ENCODE measurements around the gene IL15RA.
"Not testable (repeated sequence)": the region's sequence is repeated elsewhere in the genome, so short reads cannot be mapped to it uniquely, and the experiment has no call there.

The IL15RA gene

GRCh38 chr10:5968681-5969453, 8.5 kb downstream of the IL15RA start:
- no peak for DNase-seq (ENCODE audit: low read depth)

- no peak for DNase-seq (ENCODE audit: low read depth)
Measured at GRCh38 chr10:5968037-5968680, 9.2 kb downstream of the IL15RA start.

- DNase-seq (ENCODE audit: low read depth): no peak
Measured at GRCh38 chr10:5965266-5965665, 12.1 kb downstream of the IL15RA start.

GRCh38 chr10:5964736-5965135, 12.6 kb downstream of the IL15RA start:
- no peak for DNase-seq (ENCODE audit: low read depth)

GRCh38 chr10:5963591-5963990, 13.8 kb downstream of the IL15RA start:
- no peak for DNase-seq (ENCODE audit: low read depth)

- no peak for DNase-seq (ENCODE audit: low read depth)
Measured at GRCh38 chr10:5963071-5963470, 14.3 kb downstream of the IL15RA start.

GRCh38 chr10:5962358-5962940, 14.9 kb downstream of the IL15RA start:
- not testable (repeated sequence) for DNase-seq (ENCODE audit: low read depth)

GRCh38 chr10:5961405-5962100, 15.8 kb downstream of the IL15RA start:
- DNase-seq (ENCODE audit: low read depth): no peak

- DNase-seq (ENCODE audit: low read depth): not testable (repeated sequence)
Measured at GRCh38 chr10:5960973-5961275, 16.4 kb downstream of the IL15RA start.

- no peak for DNase-seq (ENCODE audit: low read depth)
Measured at GRCh38 chr10:5960070-5960972, 17.0 kb downstream of the IL15RA start.

- no peak for DNase-seq (ENCODE audit: low read depth)
Measured at GRCh38 chr10:5959581-5960069, 17.7 kb downstream of the IL15RA start.

GRCh38 chr10:5959142-5959541, 18.2 kb downstream of the IL15RA start:
- no peak for DNase-seq (ENCODE audit: low read depth)

GRCh38 chr10:5958675-5959074, 18.7 kb downstream of the IL15RA start:
- DNase-seq (ENCODE audit: low read depth): no peak

GRCh38 chr10:5958077-5958476, 19.3 kb downstream of the IL15RA start:
- DNase-seq (ENCODE audit: low read depth): no peak

- DNase-seq (ENCODE audit: low read depth): no peak
Measured at GRCh38 chr10:5956146-5956936, 21.0 kb downstream of the IL15RA start.

GRCh38 chr10:5953676-5954075, 23.7 kb downstream of the IL15RA start:
- no peak for DNase-seq (ENCODE audit: low read depth)

GRCh38 chr10:5952731-5953385, 24.5 kb downstream of the IL15RA start:
- no peak for DNase-seq (ENCODE audit: low read depth)

- no peak for DNase-seq (ENCODE audit: low read depth)
Measured at GRCh38 chr10:5951721-5952407, 25.5 kb downstream of the IL15RA start.

- no peak for DNase-seq (ENCODE audit: low read depth)
Measured at GRCh38 chr10:5951167-5951711, 26.1 kb downstream of the IL15RA start.

All from CMK (cell line).